ENCODE measurements around the gene GPLD1.
"Not testable (repeated sequence)": the region's sequence is repeated elsewhere in the genome, so short reads cannot be mapped to it uniquely, and the experiment has no call there.

GPLD1 gene

DNA sequence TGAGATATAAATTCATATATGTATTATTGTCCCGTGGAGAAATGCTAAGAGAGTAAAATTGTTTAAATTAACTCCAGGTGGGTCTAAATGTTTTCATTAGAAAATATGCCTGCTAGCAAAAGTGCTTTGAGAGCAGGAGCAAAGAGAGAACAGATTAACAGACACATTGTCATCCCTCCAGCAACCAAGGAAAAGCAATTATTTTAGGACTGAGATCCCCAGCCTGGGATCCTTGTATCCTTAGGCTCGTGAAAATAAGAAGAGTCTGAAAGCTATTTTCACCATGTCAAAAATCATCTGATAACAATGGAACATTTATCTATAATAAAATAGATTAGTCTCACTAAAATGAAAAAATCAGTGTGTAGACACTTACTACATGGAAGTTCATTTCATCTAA, 98.2 kb downstream of the GPLD1 start:
- Histone ChIP-seq H3K9me3 (ENCODE audit: control insufficient read depth, low read depth, low read length) (peaks cover under 1% of the 10 kb centered on the region), H3K36me3 (ENCODE audit: control insufficient read depth, low read depth, low read length) (no peaks in the 10 kb centered on the region), H3K4me1 (ENCODE audit: control insufficient read depth, low read depth, low read length) (no peaks in the 10 kb centered on the region), H3K4me3 (ENCODE audit: low read length) (no peak overlapping the region), H3K27me3 (ENCODE audit: control insufficient read depth, insufficient read depth, low read length) (no peaks in the 10 kb centered on the region), H3K27ac (ENCODE audit: low read length) (no peak overlapping the region), H3K9ac (ENCODE audit: low read length) (no peak overlapping the region)

DNA sequence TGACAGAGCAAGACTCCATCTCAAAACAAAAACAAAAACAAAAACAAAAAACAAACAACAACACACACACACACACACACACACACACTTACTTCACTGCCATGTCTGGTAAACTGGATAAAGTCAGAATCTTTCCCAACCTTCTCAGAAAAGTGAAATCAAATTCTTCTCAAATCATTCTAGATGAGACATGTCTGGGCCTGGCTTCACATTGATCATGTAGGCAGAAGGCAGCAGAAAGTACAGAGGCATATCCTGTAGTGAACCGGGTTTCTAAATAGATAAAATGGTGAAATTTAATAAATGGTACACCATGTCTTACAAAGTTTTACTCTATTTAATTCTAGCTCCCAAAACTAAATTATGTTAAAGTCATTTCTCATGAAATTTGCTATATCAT, 101.6 kb downstream of the GPLD1 start:
- Histone ChIP-seq H3K36me3 (ENCODE audit: control insufficient read depth, low read depth, low read length) (no peaks in the 10 kb centered on the region), H3K27ac (ENCODE audit: low read length) (no peak overlapping the region), H3K4me1 (ENCODE audit: control insufficient read depth, low read depth, low read length) (no peaks in the 10 kb centered on the region), H3K4me3 (ENCODE audit: low read length) (no peak overlapping the region), H3K9ac (ENCODE audit: low read length) (no peak overlapping the region), H3K9me3 (ENCODE audit: control insufficient read depth, low read depth, low read length) (no peaks in the 10 kb centered on the region), H3K27me3 (ENCODE audit: control insufficient read depth, insufficient read depth, low read length) (no peaks in the 10 kb centered on the region)

DNA sequence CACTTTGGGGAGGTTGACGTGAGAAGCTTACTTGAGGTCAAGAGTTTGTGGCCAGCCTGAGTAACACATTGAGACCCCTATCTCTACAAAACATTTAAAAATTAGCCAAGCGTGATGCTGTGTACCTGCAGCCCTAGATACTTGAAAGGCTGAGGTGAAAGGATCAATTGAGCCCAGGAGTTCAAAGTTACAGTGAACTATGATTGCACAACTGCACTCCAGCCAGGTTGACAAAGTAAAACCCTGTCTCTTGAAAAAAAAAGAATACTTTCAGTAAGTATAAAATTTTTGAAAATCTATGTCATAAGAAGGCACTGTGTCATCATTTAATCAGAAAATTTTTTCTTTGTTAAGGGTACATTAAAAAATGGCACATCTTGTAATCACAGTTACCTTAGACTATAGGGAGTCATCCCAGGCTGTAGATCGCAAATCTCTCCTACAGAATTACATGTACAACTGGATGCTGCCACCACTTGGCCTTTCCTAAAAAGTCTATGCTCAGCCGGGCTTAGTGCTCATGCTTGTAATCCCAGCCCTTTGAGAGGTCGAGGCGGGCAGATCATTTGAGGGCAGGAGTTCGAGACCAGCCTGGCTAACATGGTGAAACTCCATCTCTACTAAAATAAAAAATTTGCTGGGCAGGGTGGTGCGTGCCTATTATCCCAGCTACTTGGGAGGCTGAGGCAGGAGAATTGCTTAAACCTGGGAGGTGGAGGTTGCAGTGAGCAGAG, 103.7 kb downstream of the GPLD1 start:
- H3K27me3 ChIP-seq (ENCODE audit: control insufficient read depth, insufficient read depth, low read length) = no peaks in the 10 kb centered on the region
- H3K4me3 ChIP-seq (ENCODE audit: low read length) = no peak overlapping the region
- no peaks in the 10 kb centered on the region for H3K9me3 ChIP-seq (ENCODE audit: control insufficient read depth, low read depth, low read length)
- no peak overlapping the region for H3K27ac ChIP-seq (ENCODE audit: low read length)
- H3K4me1 ChIP-seq (ENCODE audit: control insufficient read depth, low read depth, low read length) = no peaks in the 10 kb centered on the region
- no peaks in the 10 kb centered on the region for H3K36me3 ChIP-seq (ENCODE audit: control insufficient read depth, low read depth, low read length)
- H3K9ac ChIP-seq (ENCODE audit: low read length) = no peak overlapping the region

DNA sequence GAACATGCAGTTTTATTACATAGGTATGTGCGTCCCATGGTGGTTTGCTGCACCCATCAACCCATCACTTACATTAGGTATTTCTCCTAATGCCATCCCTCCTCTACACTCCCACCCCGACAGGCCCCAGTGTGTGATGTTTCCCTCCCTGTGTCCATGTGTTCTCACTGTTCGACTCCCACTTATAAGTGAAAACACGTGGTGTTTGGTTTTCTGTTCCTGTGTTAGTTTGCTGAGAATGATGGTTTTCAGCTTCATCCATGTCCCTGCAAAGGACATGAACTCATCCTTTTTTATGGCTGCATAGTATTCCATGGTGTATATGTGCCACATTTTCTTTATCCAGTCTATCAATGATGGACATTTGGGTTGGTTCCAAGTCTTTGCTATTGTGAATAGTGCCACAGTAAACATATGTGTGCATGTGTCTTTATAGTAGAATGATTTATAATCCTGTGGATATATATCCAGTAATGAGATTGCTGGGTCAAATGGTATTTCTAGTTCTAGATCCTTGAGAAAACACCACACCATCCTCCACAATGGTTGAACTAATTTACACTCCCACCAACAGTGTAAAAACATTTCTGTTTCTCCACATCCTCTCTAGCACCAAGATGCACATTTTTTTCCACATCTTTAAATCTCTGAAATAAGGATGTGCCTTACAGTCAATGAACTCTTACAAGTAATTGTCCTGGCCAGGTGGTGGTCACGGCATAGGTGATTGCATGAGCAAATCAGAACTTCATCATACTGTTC, 104.8 kb downstream of the GPLD1 start:
- H3K4me3 ChIP-seq (ENCODE audit: low read length); H3K36me3 ChIP-seq (ENCODE audit: control insufficient read depth, low read depth, low read length); H3K27ac ChIP-seq (ENCODE audit: low read length); H3K4me1 ChIP-seq (ENCODE audit: control insufficient read depth, low read depth, low read length); H3K9me3 ChIP-seq (ENCODE audit: control insufficient read depth, low read depth, low read length); H3K9ac ChIP-seq (ENCODE audit: low read length); H3K27me3 ChIP-seq (ENCODE audit: control insufficient read depth, insufficient read depth, low read length): not testable (repeated sequence)

DNA sequence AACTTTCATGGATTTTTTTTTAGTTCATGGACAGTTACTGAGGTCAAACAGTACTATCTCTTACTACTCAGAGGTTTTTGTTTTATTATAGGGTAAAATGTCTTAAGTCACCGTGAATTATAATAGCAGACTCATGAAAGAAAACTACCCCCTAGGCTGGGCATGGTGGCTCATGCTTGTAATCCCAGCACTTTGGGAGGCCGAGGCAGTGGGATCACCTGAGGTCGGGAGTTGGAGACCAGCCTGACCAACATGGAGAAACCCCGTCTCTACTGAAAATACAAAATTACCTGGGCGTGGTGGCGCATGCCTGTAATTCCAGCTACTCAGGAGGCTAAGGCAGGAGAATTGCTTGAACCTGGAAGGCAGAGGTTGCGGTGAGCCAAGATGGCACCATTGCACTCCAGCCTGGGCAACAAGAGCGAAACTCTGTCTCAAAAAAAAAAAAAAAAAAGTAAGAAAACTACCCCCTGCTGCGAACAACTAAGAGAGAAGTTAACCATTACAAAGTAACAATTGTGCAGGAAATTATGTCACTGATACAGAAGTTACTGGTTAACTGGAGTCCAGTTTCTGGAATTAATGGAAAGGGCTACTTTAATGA, 106.4 kb downstream of the GPLD1 start:
- not testable (repeated sequence) for H3K27ac ChIP-seq (ENCODE audit: low read length); H3K9me3 ChIP-seq (ENCODE audit: control insufficient read depth, low read depth, low read length); H3K4me3 ChIP-seq (ENCODE audit: low read length)

DNA sequence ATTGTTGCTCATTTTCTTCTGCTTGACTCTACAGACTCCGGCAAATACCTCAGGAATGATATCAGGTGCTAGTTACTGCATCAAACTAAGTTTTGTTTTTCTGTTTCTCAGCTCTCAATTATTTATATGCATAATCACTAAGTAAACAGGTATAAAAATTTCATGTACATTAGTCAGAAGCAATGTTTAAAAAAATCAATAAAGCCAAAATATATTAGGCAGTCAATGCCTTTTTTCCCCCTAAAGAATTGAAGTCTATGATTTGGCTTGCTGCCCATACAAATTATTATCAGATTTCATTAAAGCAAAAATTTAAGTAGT, 107.2 kb downstream of the GPLD1 start:
- Histone ChIP-seq H3K36me3 (ENCODE audit: control insufficient read depth, low read depth, low read length) (no peaks in the 10 kb centered on the region), H3K27ac (ENCODE audit: low read length) (no peak overlapping the region), H3K27me3 (ENCODE audit: control insufficient read depth, insufficient read depth, low read length) (no peaks in the 10 kb centered on the region), H3K9me3 (ENCODE audit: control insufficient read depth, low read depth, low read length) (no peaks in the 10 kb centered on the region), H3K4me3 (ENCODE audit: low read length) (no peak overlapping the region), H3K9ac (ENCODE audit: low read length) (no peak overlapping the region), H3K4me1 (ENCODE audit: control insufficient read depth, low read depth, low read length) (no peaks in the 10 kb centered on the region)

More for the DNA sequence above, 106.4 kb downstream of the GPLD1 start:
- not testable (repeated sequence) for H3K4me1 ChIP-seq (ENCODE audit: control insufficient read depth, low read depth, low read length); H3K36me3 ChIP-seq (ENCODE audit: control insufficient read depth, low read depth, low read length); H3K9ac ChIP-seq (ENCODE audit: low read length); H3K27me3 ChIP-seq (ENCODE audit: control insufficient read depth, insufficient read depth, low read length)

DNA sequence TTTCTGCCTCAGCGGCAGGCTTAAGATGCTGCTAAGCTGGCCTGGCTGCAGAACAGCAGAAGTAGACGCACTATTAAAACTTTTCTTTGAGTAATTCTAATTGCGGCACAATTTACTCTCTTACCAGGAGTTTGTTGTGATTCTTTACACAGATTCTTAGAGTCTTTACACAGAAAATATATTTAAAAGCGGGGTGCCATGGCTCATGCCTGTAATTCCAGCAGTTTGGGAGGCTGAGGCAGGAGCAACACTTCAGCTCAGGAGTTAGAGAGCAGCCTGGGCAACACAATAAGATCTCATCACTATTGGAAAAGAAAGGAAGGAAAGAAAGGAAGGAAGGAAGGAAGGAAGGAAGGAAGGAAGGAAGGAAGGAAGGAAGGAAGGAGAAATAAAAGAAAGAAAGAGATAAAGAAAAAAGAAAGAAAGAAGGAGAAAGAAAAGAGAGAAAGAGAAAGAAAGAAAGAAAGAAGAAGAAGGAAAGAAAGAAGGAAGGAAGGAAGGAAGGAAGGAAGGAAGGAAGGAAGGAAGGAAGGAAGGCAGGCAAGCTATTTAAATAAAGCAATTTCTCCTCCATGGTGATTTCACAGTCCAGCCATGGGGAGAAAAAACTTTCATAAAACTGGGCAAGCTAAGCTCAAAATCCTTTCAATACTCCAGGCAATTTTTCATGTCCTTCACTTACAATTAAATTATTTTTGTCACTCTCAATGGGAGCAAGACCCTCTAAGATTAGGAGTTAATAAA, 107.7 kb downstream of the GPLD1 start:
- no peak overlapping the region for H3K4me3 ChIP-seq (ENCODE audit: low read length)
- H3K27me3 ChIP-seq (ENCODE audit: control insufficient read depth, insufficient read depth, low read length) = no peaks in the 10 kb centered on the region
- no peak overlapping the region for H3K27ac ChIP-seq (ENCODE audit: low read length)
- H3K4me1 ChIP-seq (ENCODE audit: control insufficient read depth, low read depth, low read length) = no peaks in the 10 kb centered on the region
- no peak overlapping the region for H3K9ac ChIP-seq (ENCODE audit: low read length)
- H3K9me3 ChIP-seq (ENCODE audit: control insufficient read depth, low read depth, low read length) = no peaks in the 10 kb centered on the region
- H3K36me3 ChIP-seq (ENCODE audit: control insufficient read depth, low read depth, low read length) = no peaks in the 10 kb centered on the region

DNA sequence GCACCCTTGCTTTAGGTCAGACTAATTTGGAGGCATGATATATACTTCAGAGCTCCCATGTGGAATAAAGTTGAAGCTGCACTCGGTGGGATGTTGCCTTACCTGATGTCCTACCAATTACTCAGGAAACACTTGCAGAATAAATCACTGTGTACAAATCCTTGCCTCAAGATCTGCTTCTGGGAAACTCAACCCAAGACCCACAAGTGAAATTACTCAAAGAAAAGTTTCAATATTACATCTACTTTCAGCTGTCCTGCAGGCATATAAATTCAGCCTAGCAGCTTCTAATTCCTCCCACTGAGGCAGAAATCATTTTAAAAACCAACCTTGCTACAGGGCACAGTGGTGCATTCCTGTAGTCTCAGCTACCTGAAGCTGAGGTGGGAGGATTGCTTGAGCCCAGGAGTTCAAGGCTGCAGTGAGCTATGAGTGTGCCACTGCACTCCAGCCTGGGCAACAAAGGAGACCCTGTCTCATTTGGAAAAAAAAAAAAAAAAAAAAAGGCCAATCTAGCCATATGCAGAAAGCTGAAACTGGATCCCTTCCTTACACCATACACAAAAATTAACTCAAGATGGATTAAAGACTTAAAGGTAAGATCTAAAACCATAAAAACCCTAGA, 110.8 kb downstream of the GPLD1 start:
- Histone ChIP-seq H3K4me1 (ENCODE audit: control insufficient read depth, low read depth, low read length) (no peaks in the 10 kb centered on the region), H3K27ac (ENCODE audit: low read length) (no peak overlapping the region), H3K4me3 (ENCODE audit: low read length) (no peak overlapping the region), H3K9me3 (ENCODE audit: control insufficient read depth, low read depth, low read length) (no peaks in the 10 kb centered on the region), H3K27me3 (ENCODE audit: control insufficient read depth, insufficient read depth, low read length) (no peaks in the 10 kb centered on the region), H3K36me3 (ENCODE audit: control insufficient read depth, low read depth, low read length) (no peaks in the 10 kb centered on the region), H3K9ac (ENCODE audit: low read length) (no peak overlapping the region)

Measured in iPS-18a (cell line).